Measurements from ENCODE around the gene GCHFR. TPM values are rescaled to one million over a fixed set of nuclear protein-coding genes. Genes with fewer than 3 reads are reported as not detected.

GCHFR gene
- total and polyA plus RNA-seq, 4 donors: 50.5 to 229 (median 119) TPM

GRCh38 chr15:40766194-40766815, 2.4 kb downstream of the GCHFR start:
- peaks cover 8 to 61% (median 34%) of the 10 kb centered on the region in 4 donors for H3K4me1 ChIP-seq (ENCODE audit: control insufficient read depth in 4 of 4, insufficient read depth in 4 of 4, low read length in 3 of 4)
- no peak overlapping the region for H3K9ac ChIP-seq (ENCODE audit: low read depth in 1 of 2, low read length in 2 of 2)
- no peak overlapping the region for H3K4me3 ChIP-seq (ENCODE audit: low read depth in 1 of 3, low read length in 3 of 3)
- no peak for TF ChIP-seq JUND (IDR thresholded peaks at IDR 0.05)
- TF ChIP-seq RAD21 (IDR thresholded peaks at IDR 0.05): no peak
- TF ChIP-seq EGR1 (IDR thresholded peaks at IDR 0.05; ENCODE audit: low read depth in 2 of 2): no peak
- TF ChIP-seq FOXA2 (IDR thresholded peaks at IDR 0.05): no peak
- TF ChIP-seq ZBTB33 (IDR thresholded peaks at IDR 0.05): no peak
- TF ChIP-seq CTCF (IDR thresholded peaks at IDR 0.05; ENCODE audit: low read depth, low read length, missing input control): no peak
- TF ChIP-seq SP1 (IDR thresholded peaks at IDR 0.05): no peak
- TF ChIP-seq MAX (IDR thresholded peaks at IDR 0.05): no peak
- TF ChIP-seq GABPA (IDR thresholded peaks at IDR 0.05 in 1 of 2, conservative IDR thresholded peaks at IDR 0.05 in 1 of 2): no peak
- no peak for TF ChIP-seq RXRA (IDR thresholded peaks at IDR 0.05)
- no peak for TF ChIP-seq TAF1 (conservative IDR thresholded peaks at IDR 0.05)
- no peak for TF ChIP-seq HNF4G (IDR thresholded peaks at IDR 0.05)
- TF ChIP-seq YY1 (IDR thresholded peaks at IDR 0.05): no peak
- TF ChIP-seq HNF4A (conservative IDR thresholded peaks at IDR 0.05): no peak
- no peak for TF ChIP-seq ATF3 (IDR thresholded peaks at IDR 0.05)
- no peak for TF ChIP-seq NR2F2 (IDR thresholded peaks at IDR 0.05)
- TF ChIP-seq FOXA1 (IDR thresholded peaks at IDR 0.05): no peak
- TF ChIP-seq REST (IDR thresholded peaks at IDR 0.05): no peak
- no peak for DNase-seq (ENCODE audit: low spot score)
- no peaks in the 10 kb centered on the region for H3K9me3 ChIP-seq (ENCODE audit: control insufficient read depth in 4 of 4, low read length in 3 of 4)
- H3K36me3 ChIP-seq (ENCODE audit: control insufficient read depth in 4 of 4, insufficient read depth in 3 of 4, low read depth in 1 of 4, low read length in 3 of 4): peaks cover 0 to 20% (median 5%) of the 10 kb centered on the region in 4 donors
- peak overlapping the region in 1 of 2 donors; percentile 89 for H3K27ac ChIP-seq (ENCODE audit: low read depth in 1 of 2, low read length in 2 of 2)
- H3K27me3 ChIP-seq (ENCODE audit: control insufficient read depth in 4 of 4, insufficient read depth in 4 of 4, low read length in 3 of 4): no peaks in the 10 kb centered on the region
- 78% methylated on average over 7 of the region's 7 CpGs for WGBS
